Activated CD8-positive, alpha-beta memory T cell treated with anti-CD3 and anti-CD28 coated beads, Interleukin-2, amount 50 U/mL, for 4 hours (primary cell): Measurements from ENCODE around the gene AOPEP.
"Not testable (repeated sequence)": the region's sequence is repeated elsewhere in the genome, so short reads cannot be mapped to it uniquely, and the experiment has no call there.

Source experiments
- DNase-seq: peaks from one replicate; pipeline ENCODE4 v3.0.0-alpha.2; 2020

Gene AOPEP

DNA sequence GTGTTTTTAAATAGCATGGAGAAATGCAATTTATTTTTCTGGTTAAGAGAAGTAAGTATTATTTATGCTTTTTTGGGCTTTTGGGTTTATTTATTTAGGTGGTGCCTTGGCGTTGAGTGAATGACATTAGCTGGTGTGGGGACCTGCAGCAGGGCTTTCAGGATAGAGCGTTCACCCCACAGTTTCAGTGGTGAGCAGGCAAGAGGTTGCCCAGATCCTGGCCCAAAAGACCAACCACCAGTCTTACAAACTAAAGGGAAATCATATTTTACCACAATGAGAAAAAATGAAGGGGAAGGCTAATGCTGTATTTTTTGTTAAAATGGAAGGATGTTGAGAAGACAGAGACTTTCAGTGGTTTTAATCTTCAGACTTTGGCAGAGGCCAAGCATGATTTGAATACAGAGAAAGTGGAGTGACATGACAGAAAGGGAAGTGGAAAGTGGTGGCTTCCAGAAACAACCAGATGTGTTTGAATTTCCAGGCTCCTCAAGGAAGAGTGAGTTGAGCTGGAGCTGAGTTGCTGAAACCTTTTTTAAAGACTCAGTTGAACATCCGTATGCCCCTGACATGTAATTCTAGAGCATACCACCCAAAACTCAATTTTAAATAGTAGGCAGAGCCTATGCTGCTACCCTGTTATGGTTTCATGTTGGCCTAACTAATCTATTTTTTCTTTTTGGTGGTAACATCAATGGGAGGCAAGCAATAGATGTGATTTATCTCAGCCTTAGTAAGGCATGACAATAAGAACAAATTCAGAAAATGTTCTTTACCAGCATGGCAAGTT, 94.8 kb downstream of the AOPEP start:
- DNase-seq = no peak

DNA sequence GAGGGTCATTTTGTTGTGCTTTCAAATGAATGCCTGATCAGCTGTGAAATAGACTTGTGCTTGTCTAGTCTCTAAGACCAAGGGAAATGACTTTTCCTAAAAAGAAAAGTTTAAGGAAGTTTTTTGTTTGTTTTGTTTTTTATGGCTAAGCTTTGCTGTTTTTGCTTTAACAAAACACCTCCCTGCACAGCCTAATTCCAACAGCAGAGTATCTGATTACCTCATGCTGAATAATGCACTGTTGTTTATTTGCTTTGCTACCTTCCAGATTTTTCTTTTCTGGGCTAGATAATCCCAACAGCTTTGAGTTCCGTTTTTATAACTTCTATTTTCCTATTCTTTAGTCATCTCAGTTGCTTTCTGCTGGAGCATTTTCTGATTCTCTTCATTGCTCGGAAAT, 95.8 kb downstream of the AOPEP start:
- no peak for DNase-seq

DNA sequence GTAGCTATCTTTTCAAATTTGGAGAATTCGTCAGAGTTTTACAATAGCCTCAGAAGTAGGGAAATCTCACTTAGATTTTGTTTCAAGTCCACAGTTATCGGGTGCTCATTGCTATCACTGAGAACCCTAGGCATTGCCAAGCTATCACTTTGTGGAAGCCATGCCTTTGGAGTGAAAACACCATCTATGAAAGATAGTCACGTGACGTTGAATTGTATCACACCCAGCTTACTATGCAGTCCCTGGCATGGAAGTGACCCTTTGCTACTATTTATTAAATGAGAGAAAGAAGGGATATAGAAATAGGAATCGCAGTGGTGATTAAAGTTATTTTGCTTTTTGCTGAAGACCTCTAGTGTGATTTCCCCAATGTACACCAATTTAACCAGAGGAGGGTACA, 97.2 kb downstream of the AOPEP start:
- no peak for DNase-seq

DNA sequence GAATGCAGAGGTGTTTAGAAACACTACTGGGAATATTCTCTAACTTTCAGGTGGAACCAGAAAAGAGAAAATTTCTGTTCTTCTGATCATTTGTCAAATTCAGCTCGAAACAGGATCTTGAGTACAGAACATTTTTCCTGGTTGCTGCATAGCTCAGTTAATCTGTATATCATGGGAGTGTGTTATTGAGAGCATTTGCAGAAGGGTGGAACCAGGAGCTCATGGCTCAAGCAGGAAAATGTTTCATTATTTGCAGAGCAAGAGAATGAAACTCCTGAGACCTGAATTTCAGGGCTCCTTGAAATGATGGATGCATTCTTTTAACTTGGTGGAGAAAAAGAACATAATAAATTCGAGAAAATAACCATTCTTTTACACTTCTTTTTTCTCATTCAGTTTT, 97.9 kb downstream of the AOPEP start:
- DNase-seq = no peak

DNA sequence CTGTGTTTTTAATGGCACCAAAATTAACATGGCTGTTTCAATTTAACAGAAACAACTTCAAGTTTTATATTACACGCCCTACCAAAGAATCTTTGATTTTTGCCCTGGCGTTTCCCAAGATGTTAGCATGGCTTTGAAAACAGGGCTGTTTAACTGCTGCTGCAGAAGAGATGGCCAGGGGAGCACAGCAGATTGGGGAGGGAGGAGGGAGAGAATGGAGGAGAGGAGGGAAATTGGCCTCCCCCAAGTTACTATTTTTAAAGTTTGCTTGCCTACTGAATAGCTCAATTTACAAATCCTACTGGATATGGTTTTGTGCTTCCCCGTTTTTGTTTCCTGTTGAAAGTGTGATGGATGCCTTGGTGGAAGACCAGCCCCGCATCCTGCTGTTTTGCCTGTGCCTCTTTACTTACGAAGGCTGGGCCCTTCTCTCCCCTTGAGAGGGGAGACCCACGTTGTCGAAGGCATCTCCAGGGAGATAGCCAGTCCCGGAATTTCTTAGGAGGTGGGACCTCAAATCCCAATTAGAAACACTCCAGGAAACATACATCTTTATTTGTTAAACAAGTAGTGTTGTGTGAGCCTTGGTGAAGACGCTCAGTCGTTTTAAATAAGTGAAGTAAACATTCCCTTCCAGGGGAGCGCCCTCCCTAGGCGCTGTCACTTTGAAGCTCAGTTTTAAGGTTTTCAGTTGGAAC, 98.6 kb downstream of the AOPEP start:
- DNase-seq = no peak

DNA sequence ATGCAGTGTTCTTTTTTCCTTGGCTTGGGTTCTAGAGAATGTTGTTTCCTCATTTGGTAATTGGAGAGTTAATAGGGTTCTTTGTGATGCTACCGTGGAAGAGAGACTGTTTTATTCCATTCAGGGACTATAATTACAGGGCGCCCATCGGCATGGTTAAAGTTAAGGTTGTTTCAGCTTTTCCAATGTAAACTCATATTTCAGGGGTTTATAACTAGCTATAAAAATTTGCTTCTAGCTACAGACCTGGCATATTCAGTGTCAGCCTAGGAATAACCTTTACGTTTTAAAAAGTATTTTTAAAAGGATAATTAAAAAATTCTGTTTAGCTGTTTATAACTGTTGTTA, 99.1 kb downstream of the AOPEP start:
- no peak for DNase-seq

DNA sequence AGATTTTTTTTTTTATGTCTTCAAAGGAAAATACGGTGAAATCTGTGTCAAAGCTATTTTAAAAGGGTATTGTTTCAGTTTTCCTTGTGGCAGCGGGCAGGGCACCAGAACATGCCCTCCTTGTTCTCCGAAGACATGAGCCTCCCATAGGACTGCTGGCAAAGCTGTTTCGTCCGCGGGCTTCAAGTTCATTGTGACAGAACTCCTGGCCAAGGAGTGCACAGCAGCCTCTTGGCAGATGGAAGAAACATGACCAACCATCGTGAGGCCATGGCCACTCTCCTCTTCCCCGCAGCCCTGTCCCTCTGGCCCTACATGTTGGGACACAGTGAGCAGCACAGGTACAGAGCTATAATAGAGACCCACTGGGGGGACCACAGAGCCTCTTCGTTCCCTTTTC, 99.5 kb downstream of the AOPEP start:
- no peak for DNase-seq

DNA sequence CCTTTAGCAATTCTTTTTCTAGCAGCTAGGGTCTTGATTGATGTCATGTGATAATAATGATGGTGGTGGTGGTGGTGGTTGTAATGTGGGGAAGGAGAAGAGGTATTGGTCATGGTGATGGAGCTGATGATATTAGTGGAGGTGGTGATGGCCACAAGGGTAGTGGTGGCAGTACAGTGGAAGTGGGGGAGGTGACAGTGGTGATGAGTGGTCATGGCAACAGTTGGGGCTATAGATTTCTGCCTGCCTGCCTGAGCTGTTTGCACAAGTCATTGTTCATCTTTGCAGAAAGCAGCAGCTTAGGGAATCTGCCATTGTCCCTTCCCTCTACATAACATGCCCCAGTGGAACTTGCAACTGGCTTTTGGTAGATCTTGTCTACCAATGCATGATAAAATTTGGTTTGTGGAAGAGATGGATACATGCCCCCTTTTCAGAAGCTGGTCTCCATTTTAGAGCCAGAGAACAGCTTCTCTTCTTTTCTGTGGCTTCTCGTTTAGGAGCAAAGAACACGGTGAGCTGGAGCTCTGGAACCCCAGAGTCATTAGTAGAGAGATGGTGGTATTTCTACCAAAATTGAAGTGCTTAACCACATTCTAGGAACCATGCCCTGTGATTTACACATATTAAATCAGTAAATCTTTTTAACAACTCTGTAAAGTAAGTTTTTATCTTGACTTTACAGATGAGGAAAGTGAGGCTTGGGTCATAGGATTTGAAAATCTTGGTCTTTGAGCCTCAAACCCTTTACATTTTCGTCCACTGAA, 100.3 kb downstream of the AOPEP start:
- DNase-seq = no peak

DNA sequence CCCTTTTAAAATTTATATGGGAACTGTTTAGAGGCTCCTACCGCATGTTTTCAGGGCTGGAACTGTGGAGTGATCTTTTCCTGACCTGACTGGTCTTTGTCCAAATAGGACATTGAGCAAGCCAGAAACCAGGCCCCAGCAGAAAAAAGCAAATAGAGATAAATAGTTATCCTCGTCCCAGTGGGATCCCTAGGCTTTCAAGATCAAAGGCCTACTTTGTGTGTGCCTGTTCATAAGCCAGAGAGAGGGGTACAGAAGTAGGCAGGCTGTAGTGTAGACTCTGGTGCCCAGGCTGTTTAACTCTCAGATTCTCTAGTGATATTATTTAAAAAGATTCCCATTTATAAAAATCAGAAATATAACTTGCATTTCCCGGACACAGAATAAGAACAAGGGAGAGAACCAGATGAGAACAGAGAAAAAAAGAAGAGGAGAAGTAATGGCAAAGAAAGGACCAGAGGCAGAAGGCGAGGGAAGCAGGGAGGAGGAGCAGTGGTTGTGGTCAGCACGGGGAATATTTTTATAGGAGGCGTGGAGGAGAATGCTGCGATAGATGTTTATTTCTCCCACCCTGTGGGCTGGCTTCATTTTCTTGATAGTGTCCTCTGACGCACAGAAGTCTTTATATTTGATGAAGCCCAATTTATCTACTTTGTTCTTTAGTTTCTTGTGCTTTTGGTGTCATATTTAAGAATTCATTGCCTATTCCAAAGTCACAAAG, 101.2 kb downstream of the AOPEP start:
- no peak for DNase-seq

DNA sequence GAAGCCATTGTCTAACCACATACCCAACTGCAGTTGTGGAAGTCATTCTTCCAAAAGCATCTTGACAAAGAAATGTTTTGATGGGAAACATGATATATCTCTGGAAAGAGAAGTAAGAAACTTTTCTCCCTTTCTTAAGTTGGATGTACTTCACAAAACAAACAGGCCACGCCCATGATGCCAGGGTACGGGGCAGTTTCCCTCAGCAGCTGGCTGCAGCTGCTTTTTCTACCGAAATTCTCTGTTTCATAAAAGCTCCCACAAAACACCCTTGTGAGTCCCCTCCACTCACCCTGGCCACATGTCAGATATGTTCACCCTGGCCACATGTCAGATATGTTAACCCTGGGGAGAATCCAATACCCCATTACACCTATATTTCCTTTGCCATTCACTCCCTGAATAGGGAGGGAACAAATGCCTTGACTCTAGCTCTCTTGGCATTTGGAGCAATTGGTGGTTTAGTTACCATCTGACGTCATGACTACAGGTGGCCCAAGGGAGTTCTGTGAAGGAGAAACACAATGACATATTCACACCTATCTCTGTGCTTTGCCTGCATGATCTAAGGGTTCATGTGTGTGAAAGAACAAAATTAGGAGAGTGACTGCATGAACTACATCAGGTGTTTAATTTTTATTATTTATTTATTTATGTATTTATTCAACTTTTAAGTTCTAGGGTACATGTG, 103.0 kb downstream of the AOPEP start:
- no peak for DNase-seq

DNA sequence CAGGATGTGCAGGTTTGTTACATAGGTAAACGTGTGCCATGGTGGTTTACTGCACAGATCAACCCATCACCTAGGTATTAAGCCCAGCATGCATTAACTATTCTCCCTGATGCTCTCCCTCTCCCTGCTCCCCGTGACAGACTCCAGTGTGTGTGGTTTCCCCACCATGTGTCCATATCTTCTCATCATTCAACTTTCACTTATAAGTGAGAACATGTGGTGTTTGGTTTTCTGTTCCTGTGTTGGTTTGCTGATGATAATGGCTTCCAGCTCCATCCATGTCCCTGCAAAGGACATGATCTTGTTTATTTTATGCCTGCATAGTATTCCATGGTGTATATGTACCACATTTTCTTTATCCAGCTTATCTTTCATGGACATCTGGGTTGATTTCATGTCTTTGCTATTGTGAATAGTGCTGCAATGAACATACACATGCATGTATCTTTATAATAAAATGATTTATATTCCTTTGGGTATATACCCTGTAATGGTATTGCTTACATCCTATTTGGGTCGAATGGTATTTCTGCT, 103.6 kb downstream of the AOPEP start:
- DNase-seq = not testable (repeated sequence)

DNA sequence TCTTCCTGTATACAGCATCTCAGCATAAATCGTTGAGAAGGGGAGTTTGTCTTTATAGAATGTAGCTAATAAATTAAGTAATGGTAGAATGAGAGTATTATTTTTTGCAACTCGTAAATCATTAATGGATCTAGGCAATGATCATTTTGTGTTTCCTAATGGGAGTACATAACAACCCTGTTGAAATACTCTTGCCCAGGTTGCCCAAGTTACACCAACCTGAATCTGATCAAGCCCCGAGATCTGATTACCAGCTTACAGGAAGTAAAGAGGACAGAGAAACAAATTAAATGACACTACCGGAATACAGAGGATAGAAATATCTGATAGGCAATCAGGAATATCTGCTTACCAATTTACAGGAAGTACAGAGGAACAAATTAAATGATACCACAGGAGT, 107.3 kb downstream of the AOPEP start:
- no peak for DNase-seq

DNA sequence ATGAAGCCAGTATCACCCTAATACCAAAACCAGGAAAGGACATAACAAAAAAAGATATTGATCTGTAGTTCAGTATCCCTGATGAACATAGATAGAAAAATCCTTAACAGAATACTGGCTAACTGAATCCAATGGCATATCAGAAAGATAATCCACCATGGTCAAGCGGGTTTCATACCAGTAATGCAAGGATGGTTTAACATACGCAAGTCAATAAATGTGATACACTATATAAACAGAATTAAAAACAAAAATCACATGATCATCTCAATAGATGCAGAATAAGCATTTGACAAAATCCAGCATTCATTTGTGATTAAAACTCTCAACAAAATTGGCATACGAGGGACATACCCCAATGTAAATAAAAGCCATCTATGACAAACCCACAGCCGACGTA, 110.9 kb downstream of the AOPEP start:
- DNase-seq = no peak

DNA sequence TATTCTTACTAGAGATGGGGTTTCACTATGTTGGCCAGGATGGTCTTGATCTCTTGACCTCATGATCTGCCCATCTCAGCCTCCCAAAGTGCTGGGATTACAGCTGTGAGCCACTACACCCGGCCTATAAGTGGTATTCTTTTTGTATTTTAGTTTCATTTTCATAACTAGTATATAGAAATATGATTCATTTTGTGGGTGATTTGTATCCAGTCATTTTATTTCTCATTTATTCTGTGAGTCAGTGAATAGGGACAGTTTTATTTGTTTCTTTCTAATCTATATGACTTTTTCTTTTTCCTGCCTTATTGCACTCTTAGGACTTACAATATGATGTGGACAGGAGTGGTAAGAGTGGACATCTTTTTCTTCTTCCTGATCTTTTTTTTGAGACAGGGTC, 112.9 kb downstream of the AOPEP start:
- no peak for DNase-seq

DNA sequence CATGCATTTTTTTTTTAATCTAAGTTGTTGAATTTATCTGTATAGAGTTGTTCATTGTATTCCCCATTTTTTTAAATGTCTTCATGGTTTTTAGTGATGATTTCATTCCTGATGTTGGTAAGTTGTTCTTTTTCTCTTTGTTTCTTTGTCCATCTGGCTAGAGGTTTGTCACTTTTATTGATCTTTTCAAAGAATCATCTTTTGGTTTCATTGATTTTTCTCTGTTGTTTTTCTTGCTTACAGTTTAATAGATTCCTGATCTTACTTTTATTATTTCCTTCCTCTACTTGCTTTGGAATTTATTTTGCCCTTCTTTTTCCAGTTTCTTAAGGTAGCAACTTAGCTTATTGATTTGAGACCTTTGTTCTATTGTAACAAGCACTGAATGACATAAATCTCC, 114.2 kb downstream of the AOPEP start:
- DNase-seq = no peak

DNA sequence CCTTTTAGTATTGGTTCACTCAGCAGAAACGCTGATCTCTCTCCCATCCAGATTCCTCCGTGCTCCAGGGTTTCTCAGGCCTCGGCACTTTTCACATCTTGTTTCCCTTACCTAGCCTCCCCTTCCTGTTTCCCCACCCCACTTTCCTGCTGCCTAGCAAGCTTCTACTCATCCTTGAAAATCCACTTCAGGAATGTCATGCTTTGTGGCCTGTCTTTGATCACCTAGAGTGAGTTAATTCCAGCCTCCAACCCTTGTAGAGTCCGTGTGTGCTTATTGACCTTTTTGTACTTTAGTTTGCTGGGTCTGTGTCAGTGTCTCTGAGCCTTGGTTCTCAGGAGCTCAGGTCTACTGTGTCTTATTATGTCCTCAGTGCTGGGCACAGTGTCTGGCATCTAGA, 116.6 kb downstream of the AOPEP start:
- DNase-seq = no peak

DNA sequence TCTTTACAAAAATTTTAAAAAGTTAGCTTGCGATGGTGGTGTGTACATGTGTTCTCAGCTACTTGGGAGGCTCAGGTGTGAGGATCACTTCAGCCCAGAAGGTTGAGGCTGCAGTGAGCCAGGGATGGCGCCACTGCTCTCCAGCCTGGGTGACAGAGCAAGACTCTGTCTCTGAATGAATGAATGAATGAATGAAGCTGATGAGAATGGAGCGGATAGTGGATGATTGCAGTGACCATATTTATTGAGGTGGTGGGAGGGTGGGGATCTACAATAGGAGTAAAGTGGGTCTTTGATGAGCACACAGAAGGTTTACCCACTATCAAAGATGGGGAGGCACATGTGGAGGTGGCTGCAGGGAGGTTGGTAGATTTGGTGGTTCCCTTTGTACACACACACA, 120.2 kb downstream of the AOPEP start:
- DNase-seq = no peak

DNA sequence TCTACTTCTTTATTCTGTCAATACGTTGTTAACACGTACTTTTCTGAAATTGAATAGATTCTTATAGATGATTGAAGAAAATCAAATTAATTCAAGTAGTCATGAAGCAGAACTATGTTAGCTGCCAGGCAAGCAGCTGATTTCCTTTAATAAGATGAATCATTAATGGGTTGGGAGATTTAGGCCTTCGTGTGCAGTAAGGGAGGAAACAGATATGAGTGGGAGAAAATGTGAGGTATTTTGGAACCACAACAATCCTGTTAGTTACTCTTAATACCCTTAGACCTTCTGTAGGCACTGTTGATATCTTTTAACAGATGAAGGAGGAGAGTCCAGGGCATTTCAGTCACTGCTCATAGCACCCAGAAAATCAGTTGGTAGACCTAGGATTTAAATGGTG, 121.0 kb downstream of the AOPEP start:
- DNase-seq = no peak

DNA sequence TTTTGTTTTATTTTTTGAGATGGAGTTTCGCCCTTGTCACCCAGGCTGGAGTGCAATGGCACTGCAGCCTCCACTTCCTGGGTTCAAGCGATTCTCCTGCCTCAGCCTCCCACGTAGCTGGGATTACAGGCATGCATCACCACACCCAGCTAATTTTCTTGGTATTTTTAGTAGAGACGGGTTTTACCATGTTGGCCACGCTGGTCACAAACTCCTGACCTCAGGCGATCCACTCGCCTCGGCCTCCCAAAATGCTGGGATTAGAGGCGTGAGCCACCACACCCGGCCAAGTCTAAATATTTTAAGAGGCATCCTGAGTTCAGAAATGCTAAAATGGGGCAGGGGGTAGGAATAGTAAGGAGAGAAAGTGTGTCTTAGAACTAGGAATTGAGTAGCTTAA, 122.3 kb downstream of the AOPEP start:
- not testable (repeated sequence) for DNase-seq

DNA sequence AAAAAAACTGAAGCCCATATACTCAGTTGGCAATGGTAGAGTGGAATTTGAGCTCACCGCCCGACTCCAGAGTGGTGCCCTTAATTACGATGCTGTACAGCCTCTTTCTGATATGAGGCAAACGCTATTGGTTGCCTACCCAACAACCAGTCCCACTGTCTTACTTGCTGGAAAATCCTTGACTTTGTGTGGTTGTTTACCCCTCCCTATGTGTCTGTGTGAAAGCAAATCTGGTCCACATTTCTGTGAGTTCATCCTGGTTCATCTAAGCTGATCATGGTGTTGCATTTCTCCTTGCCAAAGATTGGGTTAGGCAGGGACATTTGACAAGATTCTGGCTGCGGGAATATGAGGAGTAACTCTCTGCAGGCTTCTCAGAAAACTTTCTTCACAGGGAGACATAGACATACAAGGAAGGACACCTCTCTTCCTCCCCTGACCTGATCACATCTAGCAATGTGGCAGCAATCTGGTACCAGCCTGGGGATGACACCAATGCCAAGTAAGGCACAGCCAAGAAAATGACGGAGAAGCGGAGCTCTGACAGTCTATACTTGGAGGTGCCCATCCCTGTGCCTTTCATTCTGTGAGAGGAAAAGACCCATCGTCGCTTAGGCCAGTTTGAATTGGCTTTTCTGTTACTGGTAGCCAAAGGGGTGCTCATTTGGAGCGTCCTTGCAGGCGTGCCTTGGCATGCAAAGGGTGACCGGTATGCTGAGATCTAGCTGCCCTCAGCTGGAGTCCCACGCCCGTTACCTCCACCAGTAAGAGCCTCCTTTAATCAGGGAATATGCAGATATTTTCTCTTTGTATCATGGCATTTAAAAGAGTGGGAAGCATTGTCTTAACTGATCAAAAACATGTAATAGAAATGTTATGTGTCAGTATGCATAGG, 124.3 kb downstream of the AOPEP start:
- DNase-seq = no peak

DNA sequence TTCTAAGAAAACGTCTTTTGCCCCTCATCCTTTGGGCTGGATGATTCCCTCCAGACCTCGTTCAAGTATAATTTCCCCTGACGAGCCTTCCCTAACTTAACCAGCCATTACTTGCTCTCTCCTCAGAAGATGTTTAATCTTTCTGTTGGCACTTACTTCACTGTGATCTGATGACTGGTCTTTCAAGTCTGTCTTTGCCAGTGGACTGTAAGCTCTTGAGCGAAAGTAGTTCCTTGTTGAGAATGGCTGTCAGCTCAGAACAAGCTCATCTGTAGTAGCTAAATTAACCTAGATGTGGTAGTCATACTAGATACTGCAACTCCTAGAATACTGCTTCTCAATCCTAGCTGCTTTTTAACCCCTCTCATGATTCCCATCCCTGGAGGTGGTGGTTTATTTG, 125.0 kb downstream of the AOPEP start:
- DNase-seq = no peak
